DOHH2 (cell line): ENCODE measurements around the gene ETS2.

Experiments used
- H3F3A ChIP-seq: fragments of 200-600 bp; sonication (generic), shearing (Covaris generic); 2 replicates; pipeline ENCODE4 v1.6.0; 2016; ENCODE audit warnings: antibody characterized with exemption, mild to moderate bottlenecking; ENCODE audit not compliant: control insufficient read depth, insufficient read depth
- H3K27ac ChIP-seq: fragments of 200-600 bp; sonication (generic); 2 replicates; pipeline ENCODE4 v1.5.1; 2014; ENCODE audit warnings: low read depth, mild to moderate bottlenecking, low read length, moderate library complexity
- H3K27me3 ChIP-seq: fragments of 200-600 bp; sonication (generic); 2 replicates; pipeline ENCODE4 v1.6.1; 2014; ENCODE audit warnings: mild to moderate bottlenecking, low read length, mixed read lengths; ENCODE audit not compliant: control insufficient read depth
- H3K36me3 ChIP-seq: fragments of 200-600 bp; sonication (generic); 2 replicates; pipeline ENCODE4 v1.6.1; 2014; ENCODE audit warnings: mild to moderate bottlenecking, low read length, moderate library complexity, mixed read lengths; ENCODE audit not compliant: control insufficient read depth
- H3K4me1 ChIP-seq: fragments of 200-600 bp; sonication (generic); 2 replicates; pipeline ENCODE4 v1.6.1; 2014; ENCODE audit warnings: mild to moderate bottlenecking, low read length, mixed read lengths; ENCODE audit not compliant: control insufficient read depth
- H3K4me2 ChIP-seq: fragments of 200-600 bp; sonication (generic); 2 replicates; pipeline ENCODE4 v1.6.0; 2014; ENCODE audit warnings: mild to moderate bottlenecking, low read length, moderate library complexity
- H3K4me3 ChIP-seq: fragments of 200-600 bp; sonication (generic); 2 replicates; pipeline ENCODE4 v1.5.1; 2014; ENCODE audit warnings: mild to moderate bottlenecking, low read length, mixed read lengths
- H3K79me2 ChIP-seq: fragments of 200-600 bp; sonication (generic); 2 replicates; pipeline ENCODE4 v1.6.1; 2014; ENCODE audit warnings: mild to moderate bottlenecking, low read length, mixed read lengths; ENCODE audit not compliant: control insufficient read depth
- H3K9me2 ChIP-seq: fragments of 200-600 bp; sonication (generic); replicated peaks from 2 replicates; pipeline ENCODE4 v1.6.1; 2014; ENCODE audit warnings: mild to moderate bottlenecking, low read length, mixed read lengths; ENCODE audit not compliant: control insufficient read depth
- H3K9me3 ChIP-seq: fragments of 200-600 bp; sonication (generic); 2 replicates; pipeline ENCODE4 v1.6.1; 2014; ENCODE audit warnings: antibody characterized with exemption, low read length, mixed read lengths; ENCODE audit not compliant: control insufficient read depth, insufficient read depth
- H4K20me1 ChIP-seq: fragments of 200-600 bp; sonication (generic); 2 replicates; pipeline ENCODE4 v1.6.0; 2014; ENCODE audit warnings: low read depth, mild to moderate bottlenecking, antibody characterized with exemption, low read length, moderate library complexity; ENCODE audit not compliant: control insufficient read depth, insufficient read depth
- CTCF ChIP-seq: fragments of 200-600 bp; sonication (generic); IDR thresholded peaks from one replicate; pipeline ENCODE4 v1.5.1; 2014; ENCODE audit warnings: antibody characterized with exemption, mild to moderate bottlenecking, low read depth, low read length; ENCODE audit not compliant: poor library complexity, severe bottlenecking
- EZH2phosphoT487 ChIP-seq: fragments of 200-600 bp; sonication (generic); IDR thresholded peaks from 2 replicates; pipeline ENCODE4 v1.6.1; 2017; ENCODE audit warnings: borderline replicate concordance, mild to moderate bottlenecking, antibody characterized with exemption, low read length, moderate library complexity, mixed read lengths

ETS2 gene

GRCh38 chr21:38850277-38850951 lies 44.7 kb downstream of the ETS2 start:
- H3K79me2 ChIP-seq = no peaks in the 10 kb centered on the region
- no peak overlapping the region for H3K4me3 ChIP-seq
- no peaks in the 10 kb centered on the region for H3K27me3 ChIP-seq
- H3K9me3 ChIP-seq = no peaks in the 10 kb centered on the region
- H3K4me1 ChIP-seq = peaks cover 46% of the 10 kb centered on the region
- H3K9me2 ChIP-seq = no peaks in the 10 kb centered on the region
- no peaks in the 10 kb centered on the region for H4K20me1 ChIP-seq
- no peak overlapping the region for H3K27ac ChIP-seq
- H3K36me3 ChIP-seq = no peaks in the 10 kb centered on the region
- TF ChIP-seq EZH2phosphoT487 = no peak
- no peak for TF ChIP-seq CTCF
- H3F3A ChIP-seq = peaks cover 3% of the 10 kb centered on the region; the same call in 1 of the 2 replicates
- H3K4me2 ChIP-seq = no peak overlapping the region

- H3K79me2 ChIP-seq = no peaks in the 10 kb centered on the region
- H3K4me1 ChIP-seq = peaks cover 46% of the 10 kb centered on the region
Measured at GRCh38 chr21:38851101-38851500, 45.4 kb downstream of the ETS2 start.

GRCh38 chr21:38852278-38852677 lies 46.5 kb downstream of the ETS2 start:
- no peaks in the 10 kb centered on the region for H3K27me3 ChIP-seq
- no peaks in the 10 kb centered on the region for H4K20me1 ChIP-seq
- no peaks in the 10 kb centered on the region for H3K9me2 ChIP-seq
- peaks cover 51% of the 10 kb centered on the region for H3K4me1 ChIP-seq
- H3K4me3 ChIP-seq = no peak overlapping the region
- peaks cover 3% of the 10 kb centered on the region; the same call in 1 of the 2 replicates for H3F3A ChIP-seq
- H3K36me3 ChIP-seq = no peaks in the 10 kb centered on the region
- no peak overlapping the region for H3K27ac ChIP-seq
- TF ChIP-seq CTCF (no peak), EZH2phosphoT487 (no peak)
- no peaks in the 10 kb centered on the region for H3K9me3 ChIP-seq
- no peaks in the 10 kb centered on the region for H3K79me2 ChIP-seq
- no peak overlapping the region for H3K4me2 ChIP-seq

More at GRCh38 chr21:38851101-38851500, 45.4 kb downstream of the ETS2 start:
- H3F3A ChIP-seq = peaks cover 3% of the 10 kb centered on the region; the same call in 1 of the 2 replicates
- H3K4me2 ChIP-seq = peak overlapping the region; percentile 20; the same call in 1 of the 2 replicates
- no peaks in the 10 kb centered on the region for H3K27me3 ChIP-seq
- H3K36me3 ChIP-seq = no peaks in the 10 kb centered on the region
- H3K9me2 ChIP-seq = no peaks in the 10 kb centered on the region
- H3K9me3 ChIP-seq = no peaks in the 10 kb centered on the region
- no peaks in the 10 kb centered on the region for H4K20me1 ChIP-seq
- H3K27ac ChIP-seq = no peak overlapping the region
- TF ChIP-seq CTCF = no peak
- no peak for TF ChIP-seq EZH2phosphoT487
- no peak overlapping the region for H3K4me3 ChIP-seq
